H9 (cell line): ENCODE measurements around the gene JADE2. TPM values are rescaled to one million over a fixed set of nuclear protein-coding genes. Genes with fewer than 3 reads are reported as not detected.

ENCODE experiments used
- DNase-seq: peaks from one replicate; pipeline ENCODE4 v3.0.0-alpha.2; 2017
- H2AFZ ChIP-seq: one replicate; pipeline ENCODE4 v1.6.1; 2013; ENCODE audit warnings: mild to moderate bottlenecking, low read length, control low read depth, moderate library complexity
- H2AK5ac ChIP-seq: 2 replicates; pipeline ENCODE4 v1.6.1; 2013; ENCODE audit warnings: low read length, control low read depth, mixed read lengths; ENCODE audit not compliant: insufficient read length
- H2BK120ac ChIP-seq: one replicate; pipeline ENCODE4 v1.6.1; 2013; ENCODE audit warnings: low read depth, mild to moderate bottlenecking, low read length, control low read depth, inconsistent platforms; ENCODE audit not compliant: poor library complexity, severe bottlenecking
- H2BK12ac ChIP-seq: 2 replicates; pipeline ENCODE4 v1.6.1; 2013; ENCODE audit warnings: low read length, control low read depth, mixed read lengths, low read depth; ENCODE audit not compliant: insufficient read length
- H2BK15ac ChIP-seq: 2 replicates; pipeline ENCODE4 v1.6.1; 2013; ENCODE audit warnings: low read depth, low read length, control low read depth
- H2BK20ac ChIP-seq: one replicate; pipeline ENCODE4 v1.6.1; 2013; ENCODE audit warnings: low read depth, mild to moderate bottlenecking, low read length, control low read depth, inconsistent platforms; ENCODE audit not compliant: poor library complexity, severe bottlenecking
- H2BK5ac ChIP-seq: 2 replicates; pipeline ENCODE4 v1.6.1; 2013; ENCODE audit warnings: low read length, control low read depth, mixed read lengths; ENCODE audit not compliant: insufficient read length
- H3K14ac ChIP-seq: 2 replicates; pipeline ENCODE4 v1.6.1; 2013; ENCODE audit warnings: low read length, control low read depth; ENCODE audit not compliant: insufficient read depth
- H3K18ac ChIP-seq: 2 replicates; pipeline ENCODE4 v1.6.1; 2013; ENCODE audit warnings: low read depth, mild to moderate bottlenecking, mixed read lengths, low read length, control low read depth; ENCODE audit not compliant: insufficient read length
- H3K23ac ChIP-seq: 2 replicates; pipeline ENCODE4 v1.6.1; 2013; ENCODE audit warnings: low read length, control low read depth, mixed read lengths, low read depth; ENCODE audit not compliant: insufficient read length
- H3K23me2 ChIP-seq: 2 replicates; pipeline ENCODE4 v1.6.1; 2013; ENCODE audit warnings: low read depth, mild to moderate bottlenecking, mixed read lengths, low read length, control low read depth; ENCODE audit not compliant: insufficient read length, poor library complexity, severe bottlenecking
- H3K27ac ChIP-seq: 2 replicates; pipeline ENCODE4 v1.5.1; 2013; ENCODE audit warnings: low read length, control low read depth, mixed read lengths, low read depth; ENCODE audit not compliant: insufficient read length
- H3K27me3 ChIP-seq: 2 replicates; pipeline ENCODE4 v1.6.1; 2013; ENCODE audit warnings: low read length, control low read depth, inconsistent platforms; ENCODE audit not compliant: insufficient read depth
- H3K4ac ChIP-seq: 2 replicates; pipeline ENCODE4 v1.6.1; 2013; ENCODE audit warnings: low read depth, mild to moderate bottlenecking, control low read depth, inconsistent platforms, low read length, moderate library complexity
- H3K4me1 ChIP-seq: 2 replicates; pipeline ENCODE4 v1.6.1; 2013; ENCODE audit warnings: low read length, control low read depth, inconsistent platforms; ENCODE audit not compliant: insufficient read depth
- H3K4me2 ChIP-seq: 2 replicates; pipeline ENCODE4 v1.6.1; 2013; ENCODE audit warnings: low read length, control low read depth, mixed read lengths; ENCODE audit not compliant: insufficient read length, insufficient read depth
- H3K56ac ChIP-seq: 2 replicates; pipeline ENCODE4 v1.6.1; 2013; ENCODE audit warnings: low read depth, mild to moderate bottlenecking, mixed read lengths, low read length, control low read depth; ENCODE audit not compliant: insufficient read length
- H3K79me1 ChIP-seq: 2 replicates; pipeline ENCODE4 v1.6.1; 2013; ENCODE audit warnings: low read depth, mild to moderate bottlenecking, moderate library complexity, low read length, control low read depth, inconsistent platforms; ENCODE audit not compliant: insufficient read depth, poor library complexity, severe bottlenecking
- H3K79me2 ChIP-seq: 2 replicates; pipeline ENCODE4 v1.6.1; 2013; ENCODE audit warnings: low read length, control low read depth, inconsistent platforms; ENCODE audit not compliant: insufficient read depth
- H3K9ac ChIP-seq: 2 replicates; pipeline ENCODE4 v1.6.1; 2013; ENCODE audit warnings: low read length, control low read depth, mixed read lengths; ENCODE audit not compliant: insufficient read length; ENCODE audit errors: extremely low read depth
- H3K9me3 ChIP-seq: one replicate; pipeline ENCODE4 v1.6.1; 2013; ENCODE audit warnings: low read depth, low read length, inconsistent platforms; ENCODE audit not compliant: control insufficient read depth
- H3T11ph ChIP-seq: one replicate; pipeline ENCODE4 v1.6.1; 2013; ENCODE audit warnings: mild to moderate bottlenecking, low read length, control low read depth, inconsistent platforms
- H4K20me1 ChIP-seq: one replicate; pipeline ENCODE4 v1.6.1; 2013; ENCODE audit not compliant: control insufficient read depth, insufficient read length, insufficient read depth
- H4K5ac ChIP-seq: 2 replicates; pipeline ENCODE4 v1.6.1; 2013; ENCODE audit warnings: low read depth, mild to moderate bottlenecking, mixed read lengths, low read length, control low read depth; ENCODE audit not compliant: insufficient read length
- H4K8ac ChIP-seq: replicated peaks from 2 replicates; pipeline ENCODE4 v1.6.1; 2013; ENCODE audit warnings: low read length, control low read depth, mixed read lengths, low read depth; ENCODE audit not compliant: insufficient read length
- H4K91ac ChIP-seq: 2 replicates; pipeline ENCODE4 v1.6.1; 2013; ENCODE audit warnings: low read depth, mild to moderate bottlenecking, moderate library complexity, mixed read lengths, low read length, control low read depth; ENCODE audit not compliant: insufficient read length
- H3K27ac Mint-ChIP-seq, 3 experiments: 2 replicates in 2 of 3; 3 replicates in 1 of 3; pipeline ENCODE4 v1.8.0; 2020 to 2021; ENCODE audit warnings: mixed read lengths in 3 of 3, mild to moderate bottlenecking in 1 of 3, moderate library complexity in 1 of 3
- H3K27me3 Mint-ChIP-seq: 2 replicates; pipeline ENCODE4 v1.8.0; 2021; ENCODE audit warnings: low read depth, mild to moderate bottlenecking, moderate library complexity, mixed read lengths
- H3K36me3 Mint-ChIP-seq, 3 experiments: 2 replicates in 2 of 3; 3 replicates in 1 of 3; pipeline ENCODE4 v1.8.0; 2020 to 2021; ENCODE audit warnings: low read depth in 3 of 3, mixed read lengths in 3 of 3; ENCODE audit not compliant: insufficient read depth in 1 of 3
- H3K4me1 Mint-ChIP-seq, 2 experiments: 2 replicates each; pipeline ENCODE4 v1.8.0; 2020; ENCODE audit warnings: mixed read lengths in 2 of 2
- H3K4me3 Mint-ChIP-seq, 2 experiments: 2 replicates in 1 of 2; 3 replicates in 1 of 2; pipeline ENCODE4 v1.8.0; 2020 to 2021; ENCODE audit warnings: mild to moderate bottlenecking in 2 of 2, mixed read lengths in 2 of 2, moderate library complexity in 1 of 2
- H3K9me3 Mint-ChIP-seq, 2 experiments: 2 replicates in 1 of 2; 3 replicates in 1 of 2; pipeline ENCODE4 v1.8.0; 2020; ENCODE audit warnings: mild to moderate bottlenecking in 2 of 2, mixed read lengths in 2 of 2, moderate library complexity in 1 of 2
- CTCF ChIP-seq: fragments of 200-600 bp; sonication (generic); conservative IDR thresholded peaks from 3 replicates; pipeline ENCODE4 v1.8.0; 2021; ENCODE audit warnings: antibody characterized with exemption, mild to moderate bottlenecking
- WGBS: extraction: QIAGEN DNeasy Blood & Tissue Kit; methylation state at CpG from one replicate; pipeline ENCODE4 v1.1.7; 2013; ENCODE audit warnings: missing lambda C conversion rate, low lambda C conversion rate, mixed read lengths; ENCODE audit not compliant: insufficient read length; ENCODE audit errors: extremely low coverage; 5-methylcytosine and 5-hydroxymethylcytosine counted together
- total RNA-seq: library from RNA; stranded (reverse); gene quantifications from 2 replicates; pipeline ENCODE4 v1.2.1, GENCODE V29; 2021

The JADE2 gene
- total RNA-seq, 1 experiment from 2014 or later, result 99.7 TPM

GRCh38 chr5:134606726-134607125 is 81.3 kb downstream of the JADE2 start:
- Histone ChIP-seq H3K4ac (no peak overlapping the region), H2BK120ac (no peak overlapping the region), H3K23me2 (no peaks in the 10 kb centered on the region), H3K18ac (no peak overlapping the region), H3K4me1 (no peaks in the 10 kb centered on the region), H3K9ac (no peak overlapping the region), H2AK5ac (no peak overlapping the region), H4K20me1 (no peaks in the 10 kb centered on the region), H3K4me2 (no peak overlapping the region), H4K5ac (no peak overlapping the region), H3T11ph (no peak overlapping the region), H3K79me2 (no peaks in the 10 kb centered on the region), H2BK5ac (no peak overlapping the region), H2BK15ac (no peak overlapping the region), H3K27me3 (no peaks in the 10 kb centered on the region), H2AFZ (no peak overlapping the region), H4K8ac (no peak overlapping the region), H3K9me3 (no peaks in the 10 kb centered on the region), H3K23ac (no peak overlapping the region), H4K91ac (no peak overlapping the region), H3K14ac (no peak overlapping the region), H3K79me1 (no peaks in the 10 kb centered on the region), H2BK12ac (no peak overlapping the region), H3K27ac (no peak overlapping the region), H2BK20ac (no peak overlapping the region), H3K56ac (no peak overlapping the region)
- Mint-ChIP-seq H3K4me1 (0 out of 4 replicates have a peak, but pooled peaks cover 0 to 3% of the 10 kb centered on the region in 2 experiments), H3K27me3 (no peaks in the 10 kb centered on the region), H3K9me3 (no peaks in the 10 kb centered on the region), H3K36me3 (peaks cover 7 to 56% (median 24%) of the 10 kb centered on the region in 3 experiments; a peak in 6 of 7 replicates), H3K4me3 (no peak overlapping the region), H3K27ac (no peak overlapping the region)
- WGBS, result no CpG with 5 or more reads among the region's 5 CpGs
- DNase-seq, result no peak
- no peak for TF ChIP-seq CTCF
